ENCODE data around the gene PDE4D.
"Not testable (repeated sequence)": the region's sequence is repeated elsewhere in the genome, so short reads cannot be mapped to it uniquely, and the experiment has no call there.

Gene PDE4D

DNA sequence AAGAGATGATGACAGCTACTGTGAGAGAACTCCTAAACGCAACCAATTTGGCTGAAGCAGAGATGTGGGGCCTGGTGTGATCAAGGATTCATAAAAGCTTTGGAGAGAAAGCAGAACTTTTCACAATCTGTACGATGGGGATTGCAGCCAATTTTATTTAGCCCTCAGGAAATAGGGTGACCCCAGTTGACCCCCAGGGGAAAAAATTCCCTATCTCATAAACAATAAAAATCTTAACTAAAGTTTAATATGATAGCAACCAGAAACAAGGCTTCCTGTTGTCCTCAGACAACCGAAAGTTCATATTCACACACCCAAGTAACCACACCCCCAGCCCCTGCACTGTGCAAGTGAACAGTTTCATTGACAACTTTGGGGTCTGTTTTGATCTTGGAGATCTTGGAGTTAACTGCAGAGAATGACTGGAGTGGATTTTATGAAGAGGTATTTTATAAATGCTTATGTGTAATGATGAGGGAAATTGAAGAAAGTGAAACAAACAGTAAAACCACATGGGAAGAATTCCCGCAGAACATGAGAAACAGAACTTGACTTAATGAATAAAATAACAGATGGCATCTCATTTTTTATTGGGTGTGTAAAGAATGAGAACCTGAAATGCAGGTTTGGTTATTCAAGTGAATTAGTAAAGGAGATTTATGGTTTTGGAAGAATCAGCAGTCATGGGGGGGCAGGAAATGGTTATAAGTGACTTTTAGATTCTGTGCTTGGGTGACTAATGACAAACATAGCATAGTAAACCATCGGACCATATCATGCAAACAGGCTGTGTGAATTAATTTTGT lies 94.5 kb downstream of the PDE4D start:
- DNase-seq, result no peak

DNA sequence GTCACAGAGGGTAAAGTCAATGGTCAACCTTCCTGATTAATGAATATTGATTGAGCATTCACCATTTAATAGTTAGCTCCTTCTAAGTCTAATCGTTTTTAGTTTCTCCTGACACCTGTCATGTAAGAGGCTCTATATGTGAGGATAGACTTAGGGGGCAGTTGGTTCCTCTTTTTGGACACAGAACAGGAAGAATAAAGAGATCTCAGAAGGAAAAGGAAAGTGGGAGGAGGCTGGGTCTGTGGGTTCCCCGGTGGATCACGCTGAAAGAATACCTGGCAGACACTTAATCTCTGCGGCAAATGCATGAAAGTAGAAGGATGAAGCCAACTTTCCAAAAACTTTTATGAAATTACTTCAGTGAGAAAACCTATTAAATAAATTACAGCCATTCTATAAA lies 98.4 kb downstream of the PDE4D start:
- DNase-seq, result no peak

- peak; percentile 97 for DNase-seq
Observed at GRCh38 chr5:59792983-59793585, 100.4 kb downstream of the PDE4D start.

- no peak for DNase-seq
Observed at GRCh38 chr5:59791617-59792016, 101.9 kb downstream of the PDE4D start.

GRCh38 chr5:59790776-59791475 lies 102.6 kb downstream of the PDE4D start:
- DNase-seq, result no peak

DNA sequence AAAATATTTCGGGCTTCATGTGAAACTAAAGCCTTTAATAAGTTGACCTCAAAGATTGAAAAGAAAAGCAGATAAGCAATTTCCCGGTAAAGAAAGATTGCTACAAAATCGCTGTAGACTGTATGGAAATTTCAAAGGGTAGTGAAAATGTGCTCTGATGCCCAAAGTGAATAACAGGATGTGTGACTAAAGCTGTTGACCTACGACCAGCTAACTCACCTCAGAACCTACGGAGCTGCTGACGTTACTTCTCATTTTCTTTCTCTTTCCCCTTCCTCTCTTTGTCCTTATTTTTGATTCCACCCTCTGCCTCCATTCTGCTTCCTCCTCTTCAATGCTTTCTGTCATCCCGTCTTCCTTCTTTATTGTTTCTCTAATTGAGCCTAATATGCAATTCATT lies 103.2 kb downstream of the PDE4D start:
- DNase-seq, result no peak

GRCh38 chr5:59789894-59790293 lies 103.6 kb downstream of the PDE4D start:
- no peak for DNase-seq

DNA sequence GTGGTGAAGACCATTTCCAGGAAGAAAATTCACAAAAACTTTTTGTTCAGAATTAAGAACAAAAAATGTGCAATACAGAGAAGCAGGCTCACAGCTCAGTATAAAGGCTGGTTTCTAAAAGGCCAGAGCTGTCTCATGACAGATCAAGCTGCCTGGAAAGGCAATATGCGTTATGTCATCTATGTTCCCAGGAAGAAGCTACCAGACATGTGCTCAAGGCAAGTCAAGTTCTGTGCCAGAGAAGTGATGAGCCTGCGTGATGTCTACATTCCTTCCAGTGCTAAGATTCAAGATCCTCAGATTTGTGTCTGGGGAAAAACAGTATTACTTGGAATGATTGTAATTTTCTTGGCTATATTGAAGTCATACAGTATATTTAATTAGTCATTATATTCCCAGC lies 104.3 kb downstream of the PDE4D start:
- DNase-seq, result peak; percentile 72

DNA sequence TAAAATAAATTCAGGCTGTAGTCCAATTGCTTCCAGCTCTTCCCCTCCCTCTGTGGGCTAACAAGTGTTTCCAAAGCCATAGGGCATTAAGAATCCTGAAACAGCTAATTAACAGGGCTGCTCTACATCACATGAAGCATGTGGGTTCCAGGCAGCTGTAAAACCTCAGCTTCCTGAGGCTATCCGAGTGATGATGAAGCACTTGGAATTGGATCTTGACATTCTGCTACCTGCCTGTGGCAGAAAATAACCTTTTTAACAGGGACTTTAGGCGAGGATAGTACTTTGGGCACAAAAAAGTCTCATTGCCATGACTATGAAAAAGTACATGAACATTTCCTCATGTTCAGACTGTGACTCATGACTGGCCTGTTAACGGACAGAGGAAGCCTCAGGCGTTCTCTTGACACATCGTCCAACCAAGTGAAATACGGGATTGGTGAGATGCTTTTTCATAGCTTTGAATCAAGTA lies 107.2 kb downstream of the PDE4D start:
- peak; percentile 90 for DNase-seq

DNA sequence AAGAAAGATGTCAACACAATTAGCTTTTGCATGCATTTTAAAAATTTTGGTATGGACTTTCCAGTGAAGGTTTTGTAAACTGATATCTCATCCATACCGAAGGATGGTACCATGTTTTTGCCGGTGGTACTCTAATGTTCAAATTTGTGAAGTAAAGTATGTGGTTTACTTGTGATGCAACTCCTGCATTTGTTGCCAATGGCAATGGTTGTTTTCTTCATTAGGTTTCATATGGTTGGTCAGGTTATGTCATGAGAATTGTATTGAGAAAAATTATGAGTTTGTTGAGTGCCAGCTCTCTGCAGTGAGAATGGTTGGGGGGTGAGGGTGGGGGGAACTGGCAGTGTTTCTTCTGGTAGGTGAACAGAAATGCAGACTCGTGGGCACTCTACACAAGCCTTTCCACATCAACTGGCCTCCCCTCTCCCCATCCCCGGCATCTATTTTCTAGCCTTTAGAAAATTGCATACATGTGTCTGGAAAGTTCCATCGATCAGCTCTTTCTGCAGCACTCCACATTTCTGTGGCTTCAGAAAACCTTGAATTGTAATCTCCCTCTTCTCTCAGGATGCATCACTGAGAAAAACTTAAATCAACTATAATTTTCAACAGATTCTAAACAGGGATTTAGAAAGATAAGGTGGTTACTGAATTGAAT lies 107.7 kb downstream of the PDE4D start:
- peak; percentile 62 for DNase-seq

DNA sequence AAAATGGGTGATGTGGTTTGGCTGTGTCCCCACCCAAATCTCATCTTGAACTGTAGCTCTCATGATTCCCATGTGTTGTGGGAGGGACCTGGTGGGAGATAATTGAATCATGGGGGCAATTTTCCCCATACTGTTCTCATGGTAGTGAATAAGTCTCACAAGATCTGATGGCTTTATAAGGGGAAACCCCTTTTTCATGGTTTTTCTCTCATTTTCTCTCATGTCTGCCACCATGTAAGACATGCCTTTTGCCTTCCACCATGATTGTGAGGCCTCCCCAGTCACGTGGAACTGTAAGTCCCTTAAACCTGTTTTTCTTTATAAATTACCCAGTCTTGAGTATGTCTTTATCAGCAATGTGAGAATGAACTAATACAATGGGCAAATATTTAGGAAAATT lies 108.8 kb downstream of the PDE4D start:
- not testable (repeated sequence) for DNase-seq

DNA sequence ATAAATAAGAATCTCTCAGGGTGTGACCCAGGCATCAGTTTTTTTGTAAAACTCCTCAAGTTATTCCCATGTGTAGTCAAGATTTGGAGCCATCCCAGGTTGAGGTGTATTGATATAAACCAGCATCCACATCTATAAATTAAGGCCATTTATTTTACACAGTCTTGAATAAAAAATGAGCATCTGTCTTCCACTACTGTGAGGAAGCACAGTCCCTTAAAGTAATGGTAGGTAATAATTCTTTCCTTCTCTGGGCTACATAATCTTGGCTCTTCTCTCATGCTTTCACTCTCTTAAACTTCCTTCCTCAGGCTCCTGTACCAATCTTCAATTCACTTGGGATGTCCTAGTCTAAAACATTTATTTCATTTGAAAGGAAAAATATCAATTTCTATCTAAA lies 110.3 kb downstream of the PDE4D start:
- DNase-seq, result no peak

DNA sequence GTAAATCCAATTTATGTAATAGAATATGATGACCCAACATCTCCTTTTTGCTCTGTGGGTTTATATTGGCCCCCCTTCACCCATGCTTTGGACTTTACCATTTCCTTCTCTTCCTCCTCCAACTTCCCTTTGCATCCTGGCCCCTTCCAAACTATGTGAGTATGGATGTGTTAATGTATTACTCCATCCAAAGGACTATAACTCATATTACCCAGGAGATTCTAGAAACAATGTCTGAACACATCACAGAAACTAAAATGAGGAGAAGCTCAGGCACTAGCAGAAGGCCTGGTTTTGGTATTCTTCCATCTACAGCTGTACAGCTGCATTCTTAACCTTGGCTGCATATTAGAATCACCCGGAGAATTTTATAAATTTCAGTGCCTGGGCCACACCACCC lies 110.7 kb downstream of the PDE4D start:
- no peak for DNase-seq

- no peak for DNase-seq
Observed at GRCh38 chr5:59779453-59779852, 114.1 kb downstream of the PDE4D start.

DNA sequence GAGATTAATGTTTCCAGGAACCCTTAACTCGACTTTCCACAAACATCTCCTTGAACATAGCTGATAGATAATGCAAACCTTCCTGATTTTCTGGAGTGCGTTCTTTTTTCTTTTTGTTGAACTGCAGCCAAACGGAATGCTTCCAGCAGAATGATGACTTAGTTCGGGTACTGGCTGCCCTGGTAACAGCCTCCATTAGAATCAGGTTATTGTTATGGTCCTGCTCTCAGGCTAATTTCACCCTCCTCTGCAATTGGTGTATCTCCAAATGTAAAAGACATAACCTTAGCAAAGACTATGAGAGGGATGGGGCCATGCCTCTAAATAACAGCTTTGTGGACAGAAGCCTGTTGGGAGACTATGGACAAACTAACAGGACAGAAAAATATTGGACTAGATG lies 116.5 kb downstream of the PDE4D start:
- no peak for DNase-seq

DNA sequence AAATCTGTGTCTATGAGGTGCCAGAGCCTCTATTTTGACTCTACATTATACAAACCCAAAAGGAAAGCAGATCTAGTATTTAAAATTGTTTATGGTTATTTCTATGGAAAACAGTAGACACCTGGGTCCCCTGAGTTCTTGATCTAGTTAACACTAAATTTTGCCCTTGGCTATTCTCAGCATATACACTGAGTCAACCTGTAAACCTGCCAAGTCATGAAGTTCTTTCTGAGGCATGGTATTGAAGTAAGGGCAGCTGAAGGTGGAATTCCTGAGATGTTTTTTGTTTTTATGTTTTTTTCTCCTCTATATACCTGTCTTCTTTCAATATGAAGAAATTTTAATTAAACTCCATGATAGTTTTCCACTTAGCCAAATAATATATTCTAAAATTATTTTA lies 120.2 kb downstream of the PDE4D start:
- no peak for DNase-seq

DNA sequence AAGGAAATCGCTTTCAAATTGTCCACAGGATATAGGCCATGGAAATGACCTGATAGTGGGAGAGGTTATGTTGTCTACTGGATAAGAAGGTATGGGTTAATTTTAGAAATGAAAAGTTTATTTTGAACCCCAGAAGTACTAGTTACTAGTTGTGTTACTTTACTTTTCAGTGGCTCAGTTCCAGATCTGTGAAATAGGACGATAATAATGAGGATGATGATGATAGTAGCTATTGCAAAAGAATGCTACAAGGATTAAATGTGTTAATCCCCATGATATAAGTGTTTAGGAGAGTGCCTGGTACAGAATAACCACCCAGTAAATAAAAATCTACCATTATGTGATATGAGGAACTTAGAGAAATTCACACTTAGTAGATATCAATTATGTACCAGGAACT lies 120.8 kb downstream of the PDE4D start:
- no peak for DNase-seq

DNA sequence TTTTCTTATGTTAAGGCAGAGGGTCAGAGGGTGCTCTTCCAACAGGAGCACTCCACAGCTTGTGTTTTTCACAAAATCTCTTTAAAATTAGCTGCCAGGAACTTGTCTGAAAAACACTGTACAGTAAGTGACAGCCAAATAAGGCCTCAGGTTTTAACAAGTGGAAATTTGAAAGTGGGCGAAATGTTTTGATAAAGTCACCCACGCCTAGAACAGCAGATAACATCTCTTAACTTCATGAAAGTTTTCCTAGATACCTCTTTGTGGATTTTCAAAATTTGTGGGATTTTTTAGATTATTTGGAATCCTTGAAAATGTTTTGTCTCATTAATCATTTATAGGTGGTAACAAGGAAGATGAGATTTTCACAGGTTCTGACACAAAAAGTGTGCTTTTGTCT lies 121.3 kb downstream of the PDE4D start:
- no peak for DNase-seq

- no peak for DNase-seq
Observed at GRCh38 chr5:59770953-59771352, 122.6 kb downstream of the PDE4D start.

GRCh38 chr5:59769832-59770231 lies 123.7 kb downstream of the PDE4D start:
- DNase-seq, result no peak

GRCh38 chr5:59769041-59769360 lies 124.5 kb downstream of the PDE4D start:
- DNase-seq, result no peak

DNA sequence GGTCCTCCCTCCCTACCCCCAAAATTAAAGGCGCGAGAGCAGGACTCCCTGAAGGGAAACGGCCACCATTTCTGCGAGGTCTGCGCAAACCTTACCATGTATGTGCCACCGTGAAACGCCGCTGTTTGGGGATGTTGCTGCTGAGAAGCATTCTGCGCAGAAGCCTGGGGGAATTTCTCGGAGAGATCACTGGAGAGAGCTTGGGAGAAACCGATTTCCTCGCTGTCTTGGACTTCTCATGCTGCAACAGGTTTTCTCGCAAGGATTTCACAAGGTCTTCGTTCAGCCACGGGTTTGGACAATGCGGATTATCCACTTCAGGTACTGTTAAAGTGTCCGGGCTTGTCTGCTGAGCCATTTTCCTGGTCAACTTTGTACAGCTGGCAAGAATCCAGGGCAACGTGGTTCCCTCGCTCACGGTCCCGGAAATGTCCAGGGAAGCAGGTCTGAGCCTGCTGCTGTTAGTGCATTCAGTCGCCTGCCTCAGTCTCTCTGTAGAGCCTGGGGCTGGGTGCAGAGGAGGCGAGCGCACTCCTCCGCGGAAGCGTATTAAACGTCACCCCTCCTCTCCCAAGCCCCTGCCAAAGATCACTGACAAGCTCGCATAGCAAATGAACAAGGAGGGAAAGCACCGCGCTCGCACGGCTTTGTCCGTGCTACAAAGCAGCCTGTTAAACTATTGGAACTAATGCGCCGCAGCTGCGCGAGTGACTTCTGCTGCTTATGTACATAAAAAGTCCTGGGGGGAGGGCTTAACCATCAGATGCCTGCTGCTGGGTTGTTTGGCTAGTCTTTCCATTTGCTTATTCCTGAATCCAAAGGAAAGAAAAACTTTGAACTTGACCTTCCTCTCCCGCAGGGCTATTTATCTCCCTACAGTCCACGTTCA lies 125.1 kb downstream of the PDE4D start:
- peak; percentile 69 for DNase-seq
